Vagina (tissue), 2 donors: ENCODE results near the gene CMIP. TPM values are rescaled to one million over a fixed set of nuclear protein-coding genes. Genes with fewer than 3 reads are reported as not detected.
"Not testable (repeated sequence)": the region's sequence is repeated elsewhere in the genome, so short reads cannot be mapped to it uniquely, and the experiment has no call there.

Experiments used
- DNase-seq, 2 donors: peaks; one replicate each; pipeline ENCODE4 v3.0.0-alpha.2; 2017; ENCODE audit errors: extremely low spot score in 2 of 2
- H3K27ac ChIP-seq: fragments of 200-600 bp; sonication (generic); one replicate; pipeline ENCODE4 v1.5.1; 2019
- H3K27me3 ChIP-seq: fragments of 200-600 bp; sonication (generic); one replicate; pipeline ENCODE4 v1.5.1; 2019
- H3K36me3 ChIP-seq, 2 donors: fragments of 200-600 bp; sonication (generic); one replicate each; pipeline ENCODE4 v1.5.1; 2017 to 2019
- H3K4me1 ChIP-seq: fragments of 200-600 bp; sonication (generic); one replicate; pipeline ENCODE4 v1.5.1; 2019
- H3K4me3 ChIP-seq, 2 donors: fragments of 200-600 bp; sonication (generic); 1 replicate in 1 of 2; 2 replicates in 1 of 2; pipeline ENCODE4 v1.5.1; 2016 to 2019
- H3K9me3 ChIP-seq: fragments of 200-600 bp; sonication (generic); one replicate; pipeline ENCODE4 v1.5.1; 2019
- CTCF ChIP-seq, 3 experiments: fragments of 450-650 bp in 2 of 3; fragments of 200-600 bp in 1 of 3; sonication (generic) in 1 of 3; IDR thresholded peaks; one replicate each; pipeline ENCODE4 v1.5.1; 2017 to 2019; ENCODE audit warnings: antibody characterized with exemption in 3 of 3, mild to moderate bottlenecking in 2 of 3, moderate library complexity in 2 of 3
- POLR2A ChIP-seq, 2 donors: fragments of 450-650 bp; IDR thresholded peaks; one replicate each; pipeline ENCODE4 v1.6.1; 2017; ENCODE audit warnings: antibody characterized with exemption in 2 of 2, mild to moderate bottlenecking in 2 of 2, moderate library complexity in 2 of 2
- POLR2AphosphoS5 ChIP-seq, 2 donors: sonication (generic); formaldehyde crosslinking; IDR thresholded peaks; one replicate each; pipeline ENCODE4 v1.9.0; 2017; ENCODE audit warnings: antibody characterized with exemption in 2 of 2, mild to moderate bottlenecking in 2 of 2, low read depth in 1 of 2; ENCODE audit not compliant: insufficient read depth in 1 of 2
- intact Hi-C: fragments of 100-400 bp; cut with DNase I; formaldehyde crosslinking; loops from one replicate; pipeline ENCODE4 v1.15.1; 2023
- total RNA-seq: library from RNA; depleted of rRNA; stranded (reverse); fragments of >200 nt; gene quantifications from one replicate; pipeline ENCODE4 v1.2.3, GENCODE V29; 2016

Gene CMIP
- total RNA-seq, 1 donor from 2014 or later = 66.3 TPM

- no peak for DNase-seq
These were observed 44.7 kb upstream of the CMIP start for GRCh38 chr16:81399909-81400308.

DNA sequence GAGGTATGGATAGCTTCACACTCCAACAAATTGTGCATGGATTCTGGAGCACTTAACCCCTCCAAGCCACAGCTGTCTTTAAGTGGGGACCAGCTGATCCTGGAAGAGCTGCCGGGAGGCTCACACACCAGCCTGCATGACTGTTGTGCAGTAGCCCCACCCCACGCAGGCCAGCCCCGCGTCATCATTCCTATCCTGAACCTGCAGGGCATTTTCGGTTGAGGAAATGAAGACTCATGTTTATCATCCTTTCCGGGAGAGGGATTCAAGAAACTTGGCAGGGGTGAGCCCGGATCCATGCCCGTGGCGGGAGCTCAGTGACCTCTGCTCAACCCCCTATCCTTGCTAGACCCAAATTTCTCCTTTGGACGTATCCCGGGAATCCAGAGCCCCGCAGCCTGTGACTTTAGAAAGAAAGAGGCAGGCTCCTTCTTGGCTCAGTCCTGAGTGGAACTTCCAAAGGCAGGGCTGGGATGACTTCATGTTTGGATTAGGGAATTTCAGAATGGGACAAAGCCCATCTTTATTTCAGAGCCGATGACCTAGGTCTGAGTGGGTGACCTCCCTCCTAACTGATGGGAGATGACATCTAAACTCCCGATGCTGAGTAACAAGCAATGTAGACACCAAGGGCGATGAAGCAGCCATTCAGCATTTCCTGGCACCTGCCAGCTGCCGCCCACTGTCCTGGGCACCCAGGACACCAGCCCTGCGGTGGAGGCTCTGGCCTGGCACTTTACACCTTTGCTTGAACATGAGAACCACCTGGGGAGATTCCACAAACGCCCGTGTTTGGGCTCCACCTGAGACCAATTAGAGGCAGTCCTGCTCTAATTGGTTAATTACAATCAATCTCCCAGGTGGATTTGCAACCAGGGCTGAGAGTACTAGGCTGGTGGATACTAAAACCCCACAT lies 43.3 kb upstream of the CMIP start:
- TF ChIP-seq POLR2AphosphoS5 (IDR thresholded peaks at IDR 0.05; ENCODE audit: insufficient read depth in 1 of 2, low read depth in 1 of 2) (peak; percentile 32 to 72), CTCF (IDR thresholded peaks at IDR 0.05) (no peak)

More at GRCh38 chr16:81399909-81400308, 44.7 kb upstream of the CMIP start:
- no peaks in the 10 kb centered on the region for H3K9me3 ChIP-seq
- TF ChIP-seq POLR2A (IDR thresholded peaks at IDR 0.05) (no peak), CTCF (IDR thresholded peaks at IDR 0.05) (no peak), POLR2AphosphoS5 (IDR thresholded peaks at IDR 0.05; ENCODE audit: insufficient read depth in 1 of 2, low read depth in 1 of 2) (no peak)
- intact Hi-C loops = loop anchor here (5.0 to 10.0 kb wide), 2 partner anchors 215 to 342 kb away; no protein-coding TSS in a partner anchor
- H3K4me1 ChIP-seq = peaks cover 10% of the 10 kb centered on the region
- H3K4me3 ChIP-seq = no peak overlapping the region
- no peaks in the 10 kb centered on the region for H3K27me3 ChIP-seq
- H3K36me3 ChIP-seq = no peaks in the 10 kb centered on the region
- no peak overlapping the region for H3K27ac ChIP-seq

DNA sequence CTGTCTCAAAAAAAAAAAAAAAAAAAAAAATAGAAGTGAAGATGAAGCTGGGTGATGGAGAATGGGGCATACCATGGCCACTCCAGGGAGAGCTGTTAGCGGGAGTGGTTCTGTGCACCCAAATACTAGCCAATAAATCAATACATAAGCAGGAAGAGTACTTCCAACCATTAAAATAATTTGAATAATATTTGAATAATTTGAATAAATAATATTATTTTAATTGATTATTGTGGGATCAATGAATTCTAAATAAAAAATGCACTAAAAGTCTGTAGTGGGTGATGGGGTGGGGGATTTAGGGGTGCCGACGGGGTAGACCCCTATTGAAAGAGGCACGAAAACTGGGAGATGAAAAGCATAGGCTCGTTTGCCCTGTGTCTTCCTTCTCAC lies 41.4 kb upstream of the CMIP start:
- H3K4me3 ChIP-seq = peak overlapping the region in 1 of 2 donors; percentile 40
- no peaks in the 10 kb centered on the region for H3K27me3 ChIP-seq
- no peaks in the 10 kb centered on the region for H3K9me3 ChIP-seq
- DNase-seq = no peak
- H3K4me1 ChIP-seq = peaks cover 10% of the 10 kb centered on the region
- no peaks in the 10 kb centered on the region for H3K36me3 ChIP-seq
- H3K27ac ChIP-seq = no peak overlapping the region
- intact Hi-C loops = loop anchor here (5.0 to 10.0 kb wide), 2 partner anchors 212 to 339 kb away; no protein-coding TSS in a partner anchor
- TF ChIP-seq POLR2AphosphoS5 (IDR thresholded peaks at IDR 0.05; ENCODE audit: insufficient read depth in 1 of 2, low read depth in 1 of 2) (no peak), POLR2A (IDR thresholded peaks at IDR 0.05) (no peak), CTCF (IDR thresholded peaks at IDR 0.05) (no peak)

More for the DNA sequence above, 43.3 kb upstream of the CMIP start:
- Histone ChIP-seq H3K4me3 (no peak overlapping the region), H3K27me3 (no peaks in the 10 kb centered on the region), H3K9me3 (no peaks in the 10 kb centered on the region), H3K4me1 (peaks cover 10% of the 10 kb centered on the region), H3K36me3 (no peaks in the 10 kb centered on the region), H3K27ac (peak overlapping the region; percentile 10)
- intact Hi-C loops = loop anchor here (5.0 to 10.0 kb wide), 2 partner anchors 214 to 341 kb away; no protein-coding TSS in a partner anchor
- DNase-seq = no peak

- peak overlapping the region in 1 of 2 donors; percentile 40 for H3K4me3 ChIP-seq
- H3K27ac ChIP-seq = no peak overlapping the region
- no peaks in the 10 kb centered on the region for H3K36me3 ChIP-seq
- no peak for DNase-seq
- TF ChIP-seq POLR2AphosphoS5 (IDR thresholded peaks at IDR 0.05; ENCODE audit: insufficient read depth in 1 of 2, low read depth in 1 of 2) (peak in 1 of 2 donors; percentile 58), CTCF (IDR thresholded peaks at IDR 0.05) (peak; percentile 90 to 95 (median 93)), POLR2A (IDR thresholded peaks at IDR 0.05) (no peak)
- no peaks in the 10 kb centered on the region for H3K9me3 ChIP-seq
- no peaks in the 10 kb centered on the region for H3K27me3 ChIP-seq
- intact Hi-C loops = loop anchor here (5.0 to 10.0 kb wide), 2 partner anchors 211 to 339 kb away; no protein-coding TSS in a partner anchor
- H3K4me1 ChIP-seq = peaks cover 10% of the 10 kb centered on the region
These were observed 40.8 kb upstream of the CMIP start for GRCh38 chr16:81403601-81404391.

GRCh38 chr16:81405002-81405401 lies 39.6 kb upstream of the CMIP start:
- H3K27ac ChIP-seq, H3K4me1 ChIP-seq, H3K36me3 ChIP-seq, H3K4me3 ChIP-seq, H3K9me3 ChIP-seq, H3K27me3 ChIP-seq, DNase-seq: not testable (repeated sequence)
- intact Hi-C loops = loop anchor here (5.0 to 10.0 kb wide), 2 partner anchors 210 to 317 kb away; no protein-coding TSS in a partner anchor
